ENCODE data around the gene RAB12.

DNA sequence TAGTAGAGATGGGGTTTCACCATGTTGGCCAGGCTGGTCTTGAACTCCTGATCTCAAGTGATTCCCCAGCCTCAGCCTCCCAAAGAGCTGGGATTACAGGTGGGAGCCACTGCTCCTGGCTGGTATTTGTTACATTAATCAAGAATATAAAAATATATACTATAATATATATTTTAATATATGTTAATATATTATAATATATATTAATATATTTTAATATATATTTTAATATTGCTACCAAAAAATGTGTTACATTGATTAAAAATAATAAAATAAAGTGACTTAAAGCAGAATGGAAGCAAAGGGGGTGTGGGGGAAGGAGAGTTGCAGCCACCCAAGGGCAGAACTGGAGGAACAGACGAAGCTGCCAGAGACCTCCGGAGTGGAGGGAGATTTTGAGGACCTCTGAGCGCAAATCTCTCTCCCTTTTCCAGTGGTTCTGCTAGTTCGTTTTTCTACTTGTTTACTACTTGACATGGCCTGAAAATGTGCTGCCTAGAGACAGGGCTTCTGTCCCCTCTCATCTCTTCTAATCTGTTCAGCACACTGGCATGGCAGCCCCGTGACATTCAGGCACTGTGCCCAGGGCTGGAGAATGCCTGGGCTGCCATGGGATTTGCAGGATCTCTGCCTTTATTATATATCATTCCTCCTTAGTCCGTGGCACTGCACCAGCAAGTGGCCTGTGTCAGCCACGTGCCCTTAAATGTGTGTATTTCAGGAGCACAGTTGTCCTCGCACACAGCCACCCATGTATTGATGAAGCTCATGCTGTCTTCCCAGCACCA is 47.9 kb upstream of the RAB12 start:
- TF ChIP-seq, protein P1, sequence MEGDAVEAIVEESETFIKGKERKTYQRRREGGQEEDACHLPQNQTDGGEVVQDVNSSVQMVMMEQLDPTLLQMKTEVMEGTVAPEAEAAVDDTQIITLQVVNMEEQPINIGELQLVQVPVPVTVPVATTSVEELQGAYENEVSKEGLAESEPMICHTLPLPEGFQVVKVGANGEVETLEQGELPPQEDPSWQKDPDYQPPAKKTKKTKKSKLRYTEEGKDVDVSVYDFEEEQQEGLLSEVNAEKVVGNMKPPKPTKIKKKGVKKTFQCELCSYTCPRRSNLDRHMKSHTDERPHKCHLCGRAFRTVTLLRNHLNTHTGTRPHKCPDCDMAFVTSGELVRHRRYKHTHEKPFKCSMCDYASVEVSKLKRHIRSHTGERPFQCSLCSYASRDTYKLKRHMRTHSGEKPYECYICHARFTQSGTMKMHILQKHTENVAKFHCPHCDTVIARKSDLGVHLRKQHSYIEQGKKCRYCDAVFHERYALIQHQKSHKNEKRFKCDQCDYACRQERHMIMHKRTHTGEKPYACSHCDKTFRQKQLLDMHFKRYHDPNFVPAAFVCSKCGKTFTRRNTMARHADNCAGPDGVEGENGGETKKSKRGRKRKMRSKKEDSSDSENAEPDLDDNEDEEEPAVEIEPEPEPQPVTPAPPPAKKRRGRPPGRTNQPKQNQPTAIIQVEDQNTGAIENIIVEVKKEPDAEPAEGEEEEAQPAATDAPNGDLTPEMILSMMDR (conservative IDR thresholded peaks at IDR 0.05): no peak
- TF ChIP-seq EZH2 (IDR thresholded peaks at IDR 0.05; ENCODE audit: low read depth): no peak
